ENCODE results near the gene IGF1R. TPM values are rescaled to one million over a fixed set of nuclear protein-coding genes. Genes with fewer than 3 reads are reported as not detected.

IGF1R gene
- total RNA-seq, 1 experiment from 2014 or later: 71.3 TPM

DNA sequence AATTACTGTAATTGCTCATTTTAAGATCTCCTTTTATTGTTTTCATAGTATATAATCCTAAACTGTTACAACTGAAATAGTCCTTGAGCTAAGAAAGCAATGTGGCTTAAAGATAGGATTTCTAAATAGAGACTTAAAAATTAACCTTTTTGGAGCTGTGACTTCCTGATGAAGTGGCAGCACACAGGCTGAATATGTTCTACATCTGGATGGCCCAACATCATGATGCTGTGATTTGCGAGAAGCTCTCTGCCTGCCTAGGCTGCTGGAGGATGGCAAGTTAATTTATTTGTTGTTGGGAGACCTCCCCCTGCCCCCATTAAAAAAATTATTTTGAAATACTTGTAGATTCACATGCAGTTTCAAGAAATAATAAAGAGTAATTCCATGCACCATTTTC is 134.5 kb downstream of the IGF1R start:
- H4K20me1 ChIP-seq (ENCODE audit: insufficient read depth): peaks cover 6% of the 10 kb centered on the region
- H3K4me2 ChIP-seq: no peak overlapping the region
- H3K27ac ChIP-seq: no peak overlapping the region
- H3K36me3 ChIP-seq (ENCODE audit: low read depth): no peaks in the 10 kb centered on the region
- ChIA-PET CTCF (no interaction called here), POLR2A (ENCODE audit: unreplicated experiment) (no interaction called here)
- H3K27me3 ChIP-seq (ENCODE audit: insufficient read depth, low read depth): no peaks in the 10 kb centered on the region
- H3K9me2 ChIP-seq (ENCODE audit: insufficient read depth): no peaks in the 10 kb centered on the region
- H3K4me1 ChIP-seq (replicated peaks; ENCODE audit: insufficient read depth): peaks cover 18% of the 10 kb centered on the region
- intact Hi-C loops (cut with micrococcal nuclease; ENCODE audit: unreplicated experiment): no loop called here
- TF ChIP-seq, protein P1, sequence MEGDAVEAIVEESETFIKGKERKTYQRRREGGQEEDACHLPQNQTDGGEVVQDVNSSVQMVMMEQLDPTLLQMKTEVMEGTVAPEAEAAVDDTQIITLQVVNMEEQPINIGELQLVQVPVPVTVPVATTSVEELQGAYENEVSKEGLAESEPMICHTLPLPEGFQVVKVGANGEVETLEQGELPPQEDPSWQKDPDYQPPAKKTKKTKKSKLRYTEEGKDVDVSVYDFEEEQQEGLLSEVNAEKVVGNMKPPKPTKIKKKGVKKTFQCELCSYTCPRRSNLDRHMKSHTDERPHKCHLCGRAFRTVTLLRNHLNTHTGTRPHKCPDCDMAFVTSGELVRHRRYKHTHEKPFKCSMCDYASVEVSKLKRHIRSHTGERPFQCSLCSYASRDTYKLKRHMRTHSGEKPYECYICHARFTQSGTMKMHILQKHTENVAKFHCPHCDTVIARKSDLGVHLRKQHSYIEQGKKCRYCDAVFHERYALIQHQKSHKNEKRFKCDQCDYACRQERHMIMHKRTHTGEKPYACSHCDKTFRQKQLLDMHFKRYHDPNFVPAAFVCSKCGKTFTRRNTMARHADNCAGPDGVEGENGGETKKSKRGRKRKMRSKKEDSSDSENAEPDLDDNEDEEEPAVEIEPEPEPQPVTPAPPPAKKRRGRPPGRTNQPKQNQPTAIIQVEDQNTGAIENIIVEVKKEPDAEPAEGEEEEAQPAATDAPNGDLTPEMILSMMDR (conservative IDR thresholded peaks at IDR 0.05): no peak
- TF ChIP-seq EZH2 (IDR thresholded peaks at IDR 0.05; ENCODE audit: low read depth): no peak
- no peak for DNase-seq
- no TSS peak for BruUV-seq (replicated peaks)
- H3K79me2 ChIP-seq (ENCODE audit: low read depth): peaks cover 74% of the 10 kb centered on the region
- H3F3A ChIP-seq (ENCODE audit: insufficient read depth, low read depth): peaks cover 13% of the 10 kb centered on the region; the same call in 1 of the 2 replicates
- H2AFZ ChIP-seq: no peak overlapping the region
- no peak overlapping the region for H3K4me3 ChIP-seq
- no peaks in the 10 kb centered on the region for H3K9me3 ChIP-seq (ENCODE audit: insufficient read depth, low read depth)

DNA sequence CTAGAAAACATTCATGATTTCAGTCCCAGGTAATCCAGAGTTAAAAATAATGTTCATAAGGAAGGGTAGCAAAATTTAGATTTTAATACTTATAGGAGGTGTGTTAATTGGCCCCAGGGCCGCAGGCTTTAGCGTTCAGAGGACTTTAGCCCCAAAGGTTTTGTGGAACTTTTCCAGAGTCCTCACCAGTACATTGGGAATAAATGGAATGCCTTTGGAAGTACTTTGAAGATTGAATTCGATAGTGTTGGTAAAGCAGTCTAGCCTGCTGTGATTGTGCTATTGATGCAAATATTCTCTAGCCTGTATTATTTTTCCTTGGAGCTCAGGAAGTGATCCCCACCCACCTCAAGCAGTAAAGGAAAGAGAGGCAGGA is 137.1 kb downstream of the IGF1R start:
- TF ChIP-seq EZH2 (IDR thresholded peaks at IDR 0.05; ENCODE audit: low read depth): no peak
- TF ChIP-seq, protein P1 (conservative IDR thresholded peaks at IDR 0.05): no peak
- DNase-seq: no peak
- Histone ChIP-seq H3K4me1 (replicated peaks; ENCODE audit: insufficient read depth) (peaks cover 22% of the 10 kb centered on the region), H3K4me3 (no peak overlapping the region), H3K27me3 (ENCODE audit: insufficient read depth, low read depth) (no peaks in the 10 kb centered on the region), H3K4me2 (no peak overlapping the region), H3K9me3 (ENCODE audit: insufficient read depth, low read depth) (no peaks in the 10 kb centered on the region), H2AFZ (no peak overlapping the region), H3K36me3 (ENCODE audit: low read depth) (no peaks in the 10 kb centered on the region), H3K27ac (no peak overlapping the region), H3K79me2 (ENCODE audit: low read depth) (peaks cover 86% of the 10 kb centered on the region), H3K9me2 (ENCODE audit: insufficient read depth) (no peaks in the 10 kb centered on the region), H3F3A (ENCODE audit: insufficient read depth, low read depth) (no peaks in the 10 kb centered on the region), H4K20me1 (ENCODE audit: insufficient read depth) (peaks cover 6% of the 10 kb centered on the region)
- intact Hi-C loops (cut with micrococcal nuclease; ENCODE audit: unreplicated experiment): no loop called here
- POLR2A ChIA-PET (ENCODE audit: unreplicated experiment): no interaction called here
- BruUV-seq (replicated peaks): no TSS peak
- CTCF ChIA-PET: no interaction called here

DNA sequence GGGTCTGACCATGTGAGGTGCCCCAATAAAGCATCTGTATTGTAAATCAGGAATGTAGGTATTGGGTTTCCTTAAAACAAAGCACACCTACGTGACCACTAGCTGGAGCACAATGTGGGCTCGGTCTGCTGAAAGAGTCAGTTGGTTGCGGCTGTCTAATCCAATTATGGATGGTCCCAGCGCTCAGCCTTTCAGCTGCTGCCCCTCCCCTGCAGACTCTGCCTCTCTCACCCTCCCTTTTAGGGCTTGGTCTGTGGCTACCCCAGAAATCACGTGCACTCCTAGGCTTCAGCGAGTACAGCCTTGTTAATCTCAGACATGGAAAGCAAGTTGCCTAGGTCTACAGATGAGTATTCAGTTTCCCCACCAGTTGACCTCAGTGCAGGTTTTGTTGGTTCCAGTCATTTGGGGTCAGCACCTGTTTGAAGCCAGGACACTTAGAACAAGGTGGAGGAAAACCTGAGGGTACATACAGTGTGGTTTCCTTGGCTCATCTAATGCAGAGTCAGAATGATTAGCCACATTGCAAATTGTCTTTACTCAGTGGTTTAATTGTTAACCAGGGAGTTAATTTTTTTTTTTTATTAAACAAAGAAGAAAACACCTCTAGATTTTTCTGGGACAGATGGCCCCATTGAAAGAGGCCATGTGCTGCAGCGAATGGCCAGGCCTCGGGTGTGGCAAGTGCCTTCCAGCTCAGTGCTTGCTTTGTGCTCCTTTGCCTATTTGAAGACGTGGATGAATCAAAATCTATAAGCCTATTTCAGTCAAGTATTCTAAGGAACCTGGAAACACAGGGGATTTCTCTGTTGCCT is 137.7 kb downstream of the IGF1R start:
- H3K4me3 ChIP-seq: no peak overlapping the region
- no peak overlapping the region for H2AFZ ChIP-seq
- peaks cover 6% of the 10 kb centered on the region for H4K20me1 ChIP-seq (ENCODE audit: insufficient read depth)
- peaks cover 22% of the 10 kb centered on the region for H3K4me1 ChIP-seq (replicated peaks; ENCODE audit: insufficient read depth)
- POLR2A ChIA-PET (ENCODE audit: unreplicated experiment): no interaction called here
- no peaks in the 10 kb centered on the region for H3K36me3 ChIP-seq (ENCODE audit: low read depth)
- intact Hi-C loops (cut with micrococcal nuclease; ENCODE audit: unreplicated experiment): no loop called here
- no peaks in the 10 kb centered on the region for H3K27me3 ChIP-seq (ENCODE audit: insufficient read depth, low read depth)
- DNase-seq: no peak
- H3F3A ChIP-seq (ENCODE audit: insufficient read depth, low read depth): no peaks in the 10 kb centered on the region
- no peaks in the 10 kb centered on the region for H3K9me3 ChIP-seq (ENCODE audit: insufficient read depth, low read depth)
- no peaks in the 10 kb centered on the region for H3K9me2 ChIP-seq (ENCODE audit: insufficient read depth)
- BruUV-seq (replicated peaks): no TSS peak
- no peak overlapping the region for H3K4me2 ChIP-seq
- CTCF ChIA-PET: no interaction called here
- H3K79me2 ChIP-seq (ENCODE audit: low read depth): peaks cover 87% of the 10 kb centered on the region
- no peak for TF ChIP-seq EZH2 (IDR thresholded peaks at IDR 0.05; ENCODE audit: low read depth)
- TF ChIP-seq, protein P1 (conservative IDR thresholded peaks at IDR 0.05): no peak
- no peak overlapping the region for H3K27ac ChIP-seq
